Parathyroid adenoma (tissue), 2 donors: Measurements from ENCODE around the gene RGS12.

Source experiments
- H2AFZ ChIP-seq: fragments of 300-600 bp; sonication (generic); one replicate; pipeline ENCODE4 v1.7.0; 2017; ENCODE audit warnings: antibody characterized with exemption, mild to moderate bottlenecking
- H3K27ac ChIP-seq: fragments of 300-600 bp; sonication (generic); one replicate; pipeline ENCODE4 v1.7.0; 2017
- H3K27me3 ChIP-seq: fragments of 300-600 bp; sonication (generic); one replicate; pipeline ENCODE4 v1.7.0; 2017; ENCODE audit warnings: low read length; ENCODE audit not compliant: control insufficient read depth, insufficient read depth
- H3K36me3 ChIP-seq: fragments of 300-600 bp; sonication (generic); one replicate; pipeline ENCODE4 v1.7.0; 2017; ENCODE audit warnings: low read length; ENCODE audit not compliant: control insufficient read depth, insufficient read depth
- H3K4me1 ChIP-seq: fragments of 300-600 bp; sonication (generic); one replicate; pipeline ENCODE4 v1.7.0; 2017; ENCODE audit warnings: control low read depth
- H3K4me2 ChIP-seq: fragments of 300-600 bp; sonication (generic); one replicate; pipeline ENCODE4 v1.7.0; 2017; ENCODE audit warnings: low read length
- H3K4me3 ChIP-seq: fragments of 300-600 bp; sonication (generic); one replicate; pipeline ENCODE4 v1.7.0; 2017; ENCODE audit warnings: low read depth, low read length
- H3K79me2 ChIP-seq: fragments of 300-600 bp; sonication (generic); one replicate; pipeline ENCODE4 v1.7.0; 2017; ENCODE audit warnings: control low read depth
- H3K9ac ChIP-seq: fragments of 300-600 bp; sonication (generic); one replicate; pipeline ENCODE4 v1.7.0; 2017; ENCODE audit warnings: mild to moderate bottlenecking
- H3K9me3 ChIP-seq: fragments of 300-600 bp; sonication (generic); one replicate; pipeline ENCODE4 v1.7.0; 2017; ENCODE audit warnings: low read length; ENCODE audit not compliant: control insufficient read depth
- CTCF ChIP-seq: fragments of 300-600 bp; sonication (generic); IDR thresholded peaks from one replicate; pipeline ENCODE4 v1.7.0; 2017; ENCODE audit warnings: antibody characterized with exemption, mild to moderate bottlenecking
- donor health status: primary hyperparathyroidism.

The RGS12 gene

GRCh38 chr4:3257556-3258482, 35.0 kb upstream of the RGS12 start:
- Histone ChIP-seq H3K27ac (no peak overlapping the region), H3K79me2 (no peaks in the 10 kb centered on the region), H3K4me3 (no peak overlapping the region), H3K36me3 (no peaks in the 10 kb centered on the region), H3K9me3 (no peaks in the 10 kb centered on the region), H3K9ac (no peak overlapping the region), H2AFZ (no peak overlapping the region), H3K4me2 (no peak overlapping the region), H3K27me3 (no peaks in the 10 kb centered on the region), H3K4me1 (no peaks in the 10 kb centered on the region)
- no peak for TF ChIP-seq CTCF

DNA sequence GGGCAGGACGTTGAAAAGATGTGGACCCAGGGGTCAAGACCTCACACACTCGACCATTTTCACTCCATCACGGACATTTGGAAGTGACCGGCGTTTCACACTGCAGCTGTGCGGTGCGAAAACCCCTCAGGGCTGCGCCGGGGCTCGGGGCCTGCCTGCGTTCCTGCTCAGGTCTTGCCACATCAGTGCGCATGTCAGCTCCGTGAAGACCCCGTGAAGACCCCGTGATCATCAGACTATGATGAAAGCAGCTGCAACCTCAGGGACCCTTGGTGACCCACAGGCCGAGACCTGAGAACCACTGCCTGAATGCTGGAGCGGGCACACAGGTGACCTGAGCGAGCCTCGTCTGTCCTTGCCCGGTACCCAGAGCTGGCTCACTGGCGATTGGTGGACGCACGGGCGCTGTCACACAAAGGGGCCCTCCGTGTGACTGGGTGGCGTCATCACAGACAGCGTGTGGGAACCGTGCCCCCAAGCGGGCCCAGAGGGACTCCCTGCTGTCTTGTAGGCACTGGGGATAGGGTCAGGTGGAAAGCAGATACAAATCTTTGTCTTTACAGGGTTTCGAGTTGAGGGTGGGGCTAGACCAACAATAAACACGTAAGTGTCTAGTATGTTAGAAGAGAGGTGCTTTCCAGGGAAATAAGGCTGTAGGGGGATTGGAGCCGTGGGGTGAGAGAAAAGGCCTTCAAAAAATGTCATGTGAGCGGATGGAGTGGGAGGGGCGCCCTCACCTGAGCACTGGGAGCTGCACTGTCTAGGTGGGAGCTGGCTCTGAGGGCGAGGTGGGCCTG, 31.2 kb upstream of the RGS12 start:
- no peak overlapping the region for H2AFZ ChIP-seq
- no peak overlapping the region for H3K27ac ChIP-seq
- no peak overlapping the region for H3K9ac ChIP-seq
- H3K79me2 ChIP-seq = no peaks in the 10 kb centered on the region
- H3K27me3 ChIP-seq = no peaks in the 10 kb centered on the region
- no peak overlapping the region for H3K4me2 ChIP-seq
- H3K36me3 ChIP-seq = no peaks in the 10 kb centered on the region
- no peak for TF ChIP-seq CTCF
- no peaks in the 10 kb centered on the region for H3K9me3 ChIP-seq
- H3K4me1 ChIP-seq = no peaks in the 10 kb centered on the region
- no peak overlapping the region for H3K4me3 ChIP-seq

GRCh38 chr4:3262208-3263052, 30.4 kb upstream of the RGS12 start:
- H3K9ac ChIP-seq = no peak overlapping the region
- no peaks in the 10 kb centered on the region for H3K9me3 ChIP-seq
- no peak for TF ChIP-seq CTCF
- no peaks in the 10 kb centered on the region for H3K27me3 ChIP-seq
- H3K4me2 ChIP-seq = no peak overlapping the region
- H3K36me3 ChIP-seq = no peaks in the 10 kb centered on the region
- H3K4me3 ChIP-seq = no peak overlapping the region
- no peaks in the 10 kb centered on the region for H3K79me2 ChIP-seq
- no peak overlapping the region for H2AFZ ChIP-seq
- H3K4me1 ChIP-seq = no peaks in the 10 kb centered on the region
- no peak overlapping the region for H3K27ac ChIP-seq

DNA sequence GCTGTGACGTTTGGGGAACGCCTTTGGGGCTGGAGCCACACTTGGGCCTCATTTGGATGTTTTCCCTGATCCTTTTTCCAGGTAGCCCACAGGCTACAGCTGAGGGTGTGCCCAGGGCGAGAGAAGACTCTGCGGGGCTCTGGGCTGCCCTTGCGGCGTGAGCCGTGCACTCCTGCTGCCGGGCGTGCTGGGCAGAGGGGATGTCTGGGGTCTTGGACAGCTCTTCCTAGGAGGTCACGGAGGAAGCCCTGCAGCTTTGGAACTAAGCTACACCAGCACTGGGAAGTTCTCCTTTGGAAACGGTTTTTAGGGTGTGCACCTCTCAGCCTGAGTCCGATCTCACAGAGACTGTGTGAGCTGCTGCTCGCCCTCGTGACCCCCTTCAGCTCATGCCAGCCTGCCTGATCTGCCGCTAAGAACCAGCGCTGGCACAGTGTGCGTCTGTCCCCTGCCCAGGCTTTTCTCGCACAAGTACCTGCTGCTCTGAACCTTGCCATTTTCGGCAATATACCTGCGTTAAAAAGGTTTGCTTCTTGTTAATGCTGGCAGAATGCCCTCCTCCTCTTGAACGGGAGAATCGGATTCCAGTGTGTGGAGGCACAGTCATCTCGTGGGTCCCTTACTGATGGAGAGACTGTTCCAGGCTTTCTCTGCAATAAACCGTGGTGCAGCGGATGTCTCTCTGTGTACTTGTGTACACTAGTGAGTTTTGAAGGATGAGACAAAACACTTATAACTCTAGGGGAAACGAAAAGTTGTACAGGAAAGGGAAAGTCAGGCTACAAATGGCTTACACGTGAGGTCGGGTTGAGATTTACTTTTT, 29.6 kb upstream of the RGS12 start:
- Histone ChIP-seq H3K36me3 (no peaks in the 10 kb centered on the region), H3K79me2 (no peaks in the 10 kb centered on the region), H3K27ac (no peak overlapping the region), H3K9me3 (no peaks in the 10 kb centered on the region), H3K9ac (no peak overlapping the region), H2AFZ (no peak overlapping the region), H3K27me3 (no peaks in the 10 kb centered on the region), H3K4me2 (no peak overlapping the region), H3K4me3 (no peak overlapping the region), H3K4me1 (no peaks in the 10 kb centered on the region)
- no peak for TF ChIP-seq CTCF
